Upper lobe of left lung (tissue), 4 donors: Measurements from ENCODE around the gene IFT52.
"Not testable (repeated sequence)": the region's sequence is repeated elsewhere in the genome, so short reads cannot be mapped to it uniquely, and the experiment has no call there.

Experiments
- CTCF ChIP-seq, 6 experiments: fragments of 450-650 bp in 4 of 6; fragments of 200-600 bp in 2 of 6; sonication (generic) in 2 of 6; IDR thresholded peaks; one replicate each; pipeline ENCODE4 v1.5.1; 2016 to 2019; ENCODE audit warnings: antibody characterized with exemption in 6 of 6
- POLR2A ChIP-seq, 4 donors: fragments of 450-650 bp; IDR thresholded peaks; one replicate each; pipeline ENCODE4 v1.5.1; 2016 to 2017; ENCODE audit warnings: antibody characterized with exemption in 4 of 4, mild to moderate bottlenecking in 2 of 4

- TF ChIP-seq CTCF, POLR2A (IDR thresholded peaks at IDR 0.05): not testable (repeated sequence)
These were observed 2.2 kb upstream of the IFT52 start for GRCh38 chr20:43588526-43588925.
